Neural cell (in vitro differentiated cells): ENCODE measurements around the gene TELO2.

Experiments
- CTCF ChIP-seq: fragments of 450-650 bp; IDR thresholded peaks from 2 replicates; pipeline ENCODE4 v1.5.1; 2014; ENCODE audit warnings: antibody characterized with exemption, mild to moderate bottlenecking, moderate library complexity; ENCODE audit not compliant: poor library complexity, severe bottlenecking
- EP300 ChIP-seq: fragments of 450-650 bp; conservative IDR thresholded peaks from 2 replicates; pipeline ENCODE4 v1.6.1; 2014; ENCODE audit warnings: antibody characterized with exemption, mild to moderate bottlenecking, moderate library complexity; ENCODE audit not compliant: poor library complexity, severe bottlenecking
- EZH2 ChIP-seq: fragments of 200-600, 300-800 bp; shearing (Covaris generic), sonication (generic); IDR thresholded peaks from 2 replicates; pipeline ENCODE4 v1.6.1; 2014; ENCODE audit warnings: antibody characterized with exemption, low read length, borderline replicate concordance, mild to moderate bottlenecking; ENCODE audit not compliant: insufficient read depth, poor library complexity, severe bottlenecking
- MXI1 ChIP-seq: fragments of 450-650 bp; conservative IDR thresholded peaks from 2 replicates; pipeline ENCODE4 v1.6.1; 2014; ENCODE audit warnings: antibody characterized with exemption, mild to moderate bottlenecking; ENCODE audit not compliant: poor library complexity, severe bottlenecking
- POLR2AphosphoS5 ChIP-seq: IDR thresholded peaks from 2 replicates; pipeline ENCODE4 v1.6.1; 2012
- RAD21 ChIP-seq: fragments of 450-650 bp; conservative IDR thresholded peaks from 2 replicates; pipeline ENCODE4 v1.6.1; 2014; ENCODE audit warnings: antibody characterized with exemption, mild to moderate bottlenecking, moderate library complexity
- REST ChIP-seq: IDR thresholded peaks from 2 replicates; pipeline ENCODE4 v1.6.1; 2012; ENCODE audit warnings: borderline replicate concordance
- SMC3 ChIP-seq: fragments of 450-650 bp; conservative IDR thresholded peaks from 2 replicates; pipeline ENCODE4 v1.6.1; 2014; ENCODE audit warnings: antibody characterized with exemption, mild to moderate bottlenecking, moderate library complexity; ENCODE audit not compliant: poor library complexity
- TAF1 ChIP-seq: IDR thresholded peaks from 2 replicates; pipeline ENCODE4 v1.6.1; 2012; ENCODE audit warnings: low read depth

GRCh38 chr16:1505912-1506311 lies 12.8 kb downstream of the TELO2 start:
- TF ChIP-seq POLR2AphosphoS5 (no peak), CTCF (no peak), EZH2 (no peak), EP300 (no peak), MXI1 (no peak), TAF1 (no peak), REST (no peak), RAD21 (no peak), SMC3 (no peak)
